ENCODE results near the gene SH2B3.

The SH2B3 gene

DNA sequence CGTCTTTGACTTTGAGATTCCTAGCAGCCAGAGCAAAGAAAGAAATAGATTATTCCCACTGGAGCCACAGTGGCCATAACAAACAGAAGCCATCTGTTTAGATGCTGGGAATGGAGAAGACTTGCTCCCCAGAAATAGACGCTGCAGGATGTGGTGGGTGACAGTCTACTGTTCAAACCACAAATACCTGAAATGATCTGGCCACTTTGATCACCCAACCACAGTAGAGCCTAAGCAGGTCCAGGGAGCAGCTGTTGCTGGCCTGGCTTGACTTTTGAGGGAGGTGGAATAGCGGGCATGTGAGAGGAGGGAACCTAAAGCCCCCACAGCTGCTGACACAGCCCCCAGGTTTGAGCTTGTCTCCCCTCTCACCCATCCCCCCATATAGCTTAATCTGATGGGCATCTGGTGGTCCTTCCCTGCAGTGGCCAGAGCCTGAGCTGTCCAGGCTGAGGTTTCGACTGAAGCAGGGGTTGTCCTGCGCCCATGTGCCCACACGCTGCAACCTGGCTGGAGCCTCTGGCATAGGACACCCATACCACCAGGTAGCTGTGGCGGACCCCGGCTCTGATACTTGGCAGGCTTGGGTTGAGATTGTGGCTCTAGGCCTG, 38.7 kb downstream of the SH2B3 start:
- Histone ChIP-seq H3K9me3 (replicated peaks; ENCODE audit: insufficient read depth, low read length) (no peaks in the 10 kb centered on the region), H3K79me2 (ENCODE audit: low read length) (peaks cover 15% of the 10 kb centered on the region; the same call in 1 of the 2 replicates), H3K4me1 (ENCODE audit: low read length) (peaks cover 45% of the 10 kb centered on the region), H3K36me3 (replicated peaks; ENCODE audit: insufficient read depth, low read length) (no peaks in the 10 kb centered on the region), H3K27me3 (replicated peaks; ENCODE audit: insufficient read depth, low read length) (no peaks in the 10 kb centered on the region), H3K4me2 (ENCODE audit: low read depth, low read length) (peak overlapping the region; percentile 80; the same call in 1 of the 2 replicates), H3K9ac (ENCODE audit: low read length) (peak overlapping the region; percentile 52), H3K4me3 (ENCODE audit: low read length) (peak overlapping the region; percentile 30; the same call in 1 of the 2 replicates), H3F3A (ENCODE audit: insufficient read depth, low read length) (peaks cover 15% of the 10 kb centered on the region), H3K9me2 (replicated peaks; ENCODE audit: insufficient read depth, low read length) (no peaks in the 10 kb centered on the region), H2AFZ (ENCODE audit: low read length) (no peak overlapping the region), H4K20me1 (ENCODE audit: insufficient read depth, low read length) (no peaks in the 10 kb centered on the region), H3K27ac (ENCODE audit: low read length) (peak overlapping the region; percentile 99)
- TF ChIP-seq EZH2 (optimal IDR thresholded peaks at IDR 0.05; ENCODE audit: low read depth, low read length), result no peak
- TF ChIP-seq EZH2phosphoT487 (IDR thresholded peaks at IDR 0.05; ENCODE audit: low read length), result no peak
- DNase-seq, result peak; percentile 67

GRCh38 chr12:111444925-111445725, 39.4 kb downstream of the SH2B3 start:
- Histone ChIP-seq H3K4me1 (ENCODE audit: low read length) (peaks cover 45% of the 10 kb centered on the region), H3K4me2 (ENCODE audit: low read depth, low read length) (peak overlapping the region; percentile 80), H3K27ac (ENCODE audit: low read length) (peak overlapping the region; percentile 99), H3K79me2 (ENCODE audit: low read length) (peaks cover 14% of the 10 kb centered on the region; the same call in 1 of the 2 replicates), H3K9me3 (replicated peaks; ENCODE audit: insufficient read depth, low read length) (no peaks in the 10 kb centered on the region), H2AFZ (ENCODE audit: low read length) (no peak overlapping the region), H3F3A (ENCODE audit: insufficient read depth, low read length) (peaks cover 15% of the 10 kb centered on the region), H3K27me3 (replicated peaks; ENCODE audit: insufficient read depth, low read length) (no peaks in the 10 kb centered on the region), H3K4me3 (ENCODE audit: low read length) (no peak overlapping the region), H4K20me1 (ENCODE audit: insufficient read depth, low read length) (no peaks in the 10 kb centered on the region), H3K9ac (ENCODE audit: low read length) (peak overlapping the region; percentile 52; the same call in 1 of the 2 replicates), H3K36me3 (replicated peaks; ENCODE audit: insufficient read depth, low read length) (no peaks in the 10 kb centered on the region), H3K9me2 (replicated peaks; ENCODE audit: insufficient read depth, low read length) (no peaks in the 10 kb centered on the region)
- TF ChIP-seq EZH2 (optimal IDR thresholded peaks at IDR 0.05; ENCODE audit: low read depth, low read length), result no peak
- TF ChIP-seq, protein P1, sequence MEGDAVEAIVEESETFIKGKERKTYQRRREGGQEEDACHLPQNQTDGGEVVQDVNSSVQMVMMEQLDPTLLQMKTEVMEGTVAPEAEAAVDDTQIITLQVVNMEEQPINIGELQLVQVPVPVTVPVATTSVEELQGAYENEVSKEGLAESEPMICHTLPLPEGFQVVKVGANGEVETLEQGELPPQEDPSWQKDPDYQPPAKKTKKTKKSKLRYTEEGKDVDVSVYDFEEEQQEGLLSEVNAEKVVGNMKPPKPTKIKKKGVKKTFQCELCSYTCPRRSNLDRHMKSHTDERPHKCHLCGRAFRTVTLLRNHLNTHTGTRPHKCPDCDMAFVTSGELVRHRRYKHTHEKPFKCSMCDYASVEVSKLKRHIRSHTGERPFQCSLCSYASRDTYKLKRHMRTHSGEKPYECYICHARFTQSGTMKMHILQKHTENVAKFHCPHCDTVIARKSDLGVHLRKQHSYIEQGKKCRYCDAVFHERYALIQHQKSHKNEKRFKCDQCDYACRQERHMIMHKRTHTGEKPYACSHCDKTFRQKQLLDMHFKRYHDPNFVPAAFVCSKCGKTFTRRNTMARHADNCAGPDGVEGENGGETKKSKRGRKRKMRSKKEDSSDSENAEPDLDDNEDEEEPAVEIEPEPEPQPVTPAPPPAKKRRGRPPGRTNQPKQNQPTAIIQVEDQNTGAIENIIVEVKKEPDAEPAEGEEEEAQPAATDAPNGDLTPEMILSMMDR (IDR thresholded peaks at IDR 0.05; ENCODE audit: low read length), result no peak
- TF ChIP-seq EZH2phosphoT487 (IDR thresholded peaks at IDR 0.05; ENCODE audit: low read length), result no peak
- DNase-seq, result peak; percentile 89

GRCh38 chr12:111445726-111446581, 40.2 kb downstream of the SH2B3 start:
- Histone ChIP-seq H3K4me2 (ENCODE audit: low read depth, low read length) (peak overlapping the region; percentile 60; the same call in 1 of the 2 replicates), H2AFZ (ENCODE audit: low read length) (no peak overlapping the region), H3K9ac (ENCODE audit: low read length) (peak overlapping the region; percentile 28; the same call in 1 of the 2 replicates), H4K20me1 (ENCODE audit: insufficient read depth, low read length) (no peaks in the 10 kb centered on the region), H3F3A (ENCODE audit: insufficient read depth, low read length) (peaks cover 15% of the 10 kb centered on the region), H3K9me3 (replicated peaks; ENCODE audit: insufficient read depth, low read length) (no peaks in the 10 kb centered on the region), H3K4me1 (ENCODE audit: low read length) (peaks cover 45% of the 10 kb centered on the region), H3K36me3 (replicated peaks; ENCODE audit: insufficient read depth, low read length) (no peaks in the 10 kb centered on the region), H3K27me3 (replicated peaks; ENCODE audit: insufficient read depth, low read length) (no peaks in the 10 kb centered on the region), H3K79me2 (ENCODE audit: low read length) (peaks cover 12% of the 10 kb centered on the region), H3K27ac (ENCODE audit: low read length) (peak overlapping the region; percentile 99; the same call in 1 of the 2 replicates), H3K4me3 (ENCODE audit: low read length) (no peak overlapping the region), H3K9me2 (replicated peaks; ENCODE audit: insufficient read depth, low read length) (no peaks in the 10 kb centered on the region)
- TF ChIP-seq, protein P1 (IDR thresholded peaks at IDR 0.05; ENCODE audit: low read length), result no peak
- no peak for TF ChIP-seq EZH2 (optimal IDR thresholded peaks at IDR 0.05; ENCODE audit: low read depth, low read length)
- no peak for TF ChIP-seq EZH2phosphoT487 (IDR thresholded peaks at IDR 0.05; ENCODE audit: low read length)
- DNase-seq, result no peak
